B cell (primary cell): ENCODE data around the gene FUBP3.

Experiments
- EZH2 ChIP-seq: IDR thresholded peaks from 2 replicates; pipeline ENCODE4 v1.6.1; 2012; ENCODE audit warnings: borderline replicate concordance, low read depth, mild to moderate bottlenecking, moderate library complexity, low read length; ENCODE audit not compliant: insufficient read depth, poor library complexity, severe bottlenecking
- TF ChIP-seq, protein P1 (sequence below): fragments of 200-600 bp; IDR thresholded peaks from one replicate; pipeline ENCODE4 v1.8.0; 2022; ENCODE audit warnings: antibody characterized with exemption, mild to moderate bottlenecking

DNA sequence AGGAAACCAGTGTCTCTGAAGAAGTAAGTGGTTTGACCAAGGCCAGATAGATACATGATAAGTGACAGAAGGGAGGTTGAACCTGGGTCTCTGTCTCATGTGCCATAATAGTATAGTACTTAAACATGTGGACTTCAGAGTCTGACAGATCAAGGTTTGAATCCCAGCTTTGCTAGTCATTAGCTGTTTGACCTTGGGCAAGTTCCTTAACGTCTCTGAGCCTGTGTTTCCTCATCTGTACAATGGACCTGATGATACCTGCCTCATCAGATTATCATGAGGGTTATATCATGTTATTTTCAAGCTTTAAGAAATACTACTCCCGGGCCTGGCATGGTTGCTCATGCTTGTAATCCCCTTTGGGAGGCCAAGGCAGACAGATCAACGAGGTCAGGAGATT, 24.9 kb downstream of the FUBP3 start:
- TF ChIP-seq, protein P1, sequence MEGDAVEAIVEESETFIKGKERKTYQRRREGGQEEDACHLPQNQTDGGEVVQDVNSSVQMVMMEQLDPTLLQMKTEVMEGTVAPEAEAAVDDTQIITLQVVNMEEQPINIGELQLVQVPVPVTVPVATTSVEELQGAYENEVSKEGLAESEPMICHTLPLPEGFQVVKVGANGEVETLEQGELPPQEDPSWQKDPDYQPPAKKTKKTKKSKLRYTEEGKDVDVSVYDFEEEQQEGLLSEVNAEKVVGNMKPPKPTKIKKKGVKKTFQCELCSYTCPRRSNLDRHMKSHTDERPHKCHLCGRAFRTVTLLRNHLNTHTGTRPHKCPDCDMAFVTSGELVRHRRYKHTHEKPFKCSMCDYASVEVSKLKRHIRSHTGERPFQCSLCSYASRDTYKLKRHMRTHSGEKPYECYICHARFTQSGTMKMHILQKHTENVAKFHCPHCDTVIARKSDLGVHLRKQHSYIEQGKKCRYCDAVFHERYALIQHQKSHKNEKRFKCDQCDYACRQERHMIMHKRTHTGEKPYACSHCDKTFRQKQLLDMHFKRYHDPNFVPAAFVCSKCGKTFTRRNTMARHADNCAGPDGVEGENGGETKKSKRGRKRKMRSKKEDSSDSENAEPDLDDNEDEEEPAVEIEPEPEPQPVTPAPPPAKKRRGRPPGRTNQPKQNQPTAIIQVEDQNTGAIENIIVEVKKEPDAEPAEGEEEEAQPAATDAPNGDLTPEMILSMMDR, result no peak
- no peak for TF ChIP-seq EZH2
